Brain microvascular endothelial cell (primary cell): ENCODE results near the gene BCAN.

ENCODE experiments used
- DNase-seq: peaks from one replicate; pipeline ENCODE4 v3.0.0-alpha.2; 2020
- H3K27ac ChIP-seq: fragments of 250-450 bp; sonication (Bioruptor Pico); 2 replicates; pipeline ENCODE4 v1.5.1; 2020; ENCODE audit warnings: mild to moderate bottlenecking, moderate library complexity
- H3K27me3 ChIP-seq: fragments of 250-450 bp; sonication (Bioruptor Pico); replicated peaks from 2 replicates; pipeline ENCODE4 v1.5.1; 2020; ENCODE audit warnings: mild to moderate bottlenecking
- H3K36me3 ChIP-seq: fragments of 250-450 bp; sonication (Bioruptor Pico); replicated peaks from 2 replicates; pipeline ENCODE4 v1.5.1; 2020; ENCODE audit warnings: mild to moderate bottlenecking
- H3K4me3 ChIP-seq: 2 replicates; pipeline ENCODE4 v1.5.1; 2011; ENCODE audit warnings: low read depth, mild to moderate bottlenecking, control low read depth, low read length, moderate library complexity
- CTCF ChIP-seq: IDR thresholded peaks from 2 replicates; pipeline ENCODE4 v1.5.1; 2011; ENCODE audit warnings: low read depth, mild to moderate bottlenecking, moderate library complexity, low read length, control low read depth, inconsistent platforms; ENCODE audit errors: missing control alignments
- in situ Hi-C: cut with HindIII; loops from 2 replicates; pipeline ENCODE4 v1.10.0; 2017; ENCODE audit warnings: low sequenced_read_pairs, low pct_ligation_motif_present

BCAN gene

GRCh38 chr1:156595016-156595415 lies 46.9 kb upstream of the BCAN start:
- Histone ChIP-seq H3K27me3 (no peaks in the 10 kb centered on the region), H3K27ac (no peak overlapping the region), H3K4me3 (no peak overlapping the region), H3K36me3 (peaks cover 46% of the 10 kb centered on the region)
- no peak for TF ChIP-seq CTCF
- in situ Hi-C loops: no loop called here
- no peak for DNase-seq

- H3K36me3 ChIP-seq: peaks cover 46% of the 10 kb centered on the region
- TF ChIP-seq CTCF: no peak
- in situ Hi-C loops: no loop called here
- H3K4me3 ChIP-seq: no peak overlapping the region
- no peak for DNase-seq
- no peaks in the 10 kb centered on the region for H3K27me3 ChIP-seq
- no peak overlapping the region for H3K27ac ChIP-seq
These were observed 45.5 kb upstream of the BCAN start for GRCh38 chr1:156596426-156596825.

GRCh38 chr1:156598125-156598524 lies 43.8 kb upstream of the BCAN start:
- Histone ChIP-seq H3K27me3 (no peaks in the 10 kb centered on the region), H3K36me3 (peaks cover 43% of the 10 kb centered on the region), H3K4me3 (no peak overlapping the region), H3K27ac (no peak overlapping the region)
- in situ Hi-C loops: no loop called here
- TF ChIP-seq CTCF: no peak
- DNase-seq: no peak

GRCh38 chr1:156598731-156599432 lies 43.0 kb upstream of the BCAN start:
- H3K27me3 ChIP-seq: no peaks in the 10 kb centered on the region
- no peak overlapping the region for H3K4me3 ChIP-seq
- H3K27ac ChIP-seq: no peak overlapping the region
- TF ChIP-seq CTCF: no peak
- peaks cover 42% of the 10 kb centered on the region for H3K36me3 ChIP-seq
- DNase-seq: no peak
- in situ Hi-C loops: no loop called here

DNA sequence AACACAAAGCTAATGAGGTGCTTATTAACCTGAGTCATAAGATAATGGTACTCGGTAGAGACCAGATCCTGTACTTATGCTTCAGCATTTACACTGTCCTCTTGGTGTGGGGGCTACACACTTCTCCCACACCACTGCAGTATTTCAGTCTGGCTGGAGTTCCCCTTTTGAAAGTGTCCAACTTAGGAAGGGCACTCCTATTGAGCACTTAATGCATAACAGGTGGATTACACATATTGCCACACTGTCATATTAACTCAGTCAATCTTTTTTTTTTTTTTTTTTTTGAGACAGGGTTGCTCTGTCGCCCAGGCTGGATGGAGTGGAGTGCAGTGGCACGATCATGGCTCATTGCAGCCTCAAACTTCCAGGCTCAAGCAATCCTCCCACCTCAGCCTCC lies 42.1 kb upstream of the BCAN start:
- Histone ChIP-seq H3K27me3 (no peaks in the 10 kb centered on the region), H3K27ac (no peak overlapping the region), H3K4me3 (no peak overlapping the region), H3K36me3 (peaks cover 37% of the 10 kb centered on the region)
- in situ Hi-C loops: no loop called here
- TF ChIP-seq CTCF: peak; percentile 27
- no peak for DNase-seq

DNA sequence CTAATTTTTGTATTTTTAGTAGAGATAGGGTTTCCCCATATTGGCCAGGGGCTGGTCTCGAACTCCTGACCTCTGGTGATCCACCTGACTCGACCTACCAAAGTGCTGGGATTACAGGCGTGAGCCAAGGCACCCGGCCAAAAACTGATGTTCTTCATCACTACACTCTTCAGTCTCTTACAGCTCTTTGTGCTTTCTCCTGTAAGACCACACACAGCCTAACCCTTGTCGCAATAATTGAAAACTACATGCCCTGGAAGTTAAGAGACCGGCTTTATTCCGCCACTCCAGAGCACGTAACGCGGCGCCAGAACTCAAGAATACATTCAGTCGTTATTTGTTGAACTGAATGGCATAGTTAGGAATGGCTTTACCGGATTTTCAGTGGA lies 41.2 kb upstream of the BCAN start:
- no peak for DNase-seq
- no peaks in the 10 kb centered on the region for H3K27me3 ChIP-seq
- peak overlapping the region; percentile 41 for H3K27ac ChIP-seq
- in situ Hi-C loops: no loop called here
- peaks cover 31% of the 10 kb centered on the region for H3K36me3 ChIP-seq
- H3K4me3 ChIP-seq: peak overlapping the region; percentile 89
- TF ChIP-seq CTCF: no peak
